Tibial artery (tissue), 4 donors: ENCODE measurements around the gene MCEMP1.

Source experiments
- DNase-seq, 2 donors: peaks; one replicate each; pipeline ENCODE4 v3.0.0-alpha.2; 2019
- H3K27ac ChIP-seq, 2 donors: fragments of 200-600 bp; sonication (generic) in 1 of 2; 1 replicate in 1 of 2; 2 replicates in 1 of 2; pipeline ENCODE4 v1.5.1; 2018 to 2019; ENCODE audit warnings: mild to moderate bottlenecking in 1 of 2
- H3K27me3 ChIP-seq, 2 donors: fragments of 200-600 bp; sonication (generic) in 1 of 2; one replicate each; pipeline versions ENCODE4 v1.5.1 to v1.6.0; 2016 to 2019
- H3K36me3 ChIP-seq, 3 donors: fragments of 200-600 bp; sonication (generic) in 2 of 3; one replicate each; pipeline ENCODE4 v1.5.1; 2016 to 2019; ENCODE audit warnings: mild to moderate bottlenecking in 2 of 3
- H3K4me1 ChIP-seq, 4 donors: fragments of 200-600 bp; sonication (generic) in 2 of 4; 1 replicate in 3 of 4; 2 replicates in 1 of 4; pipeline ENCODE4 v1.5.1; 2016 to 2019
- H3K4me3 ChIP-seq, 2 donors: fragments of 200-600 bp; sonication (generic) in 1 of 2; 1 replicate in 1 of 2; 2 replicates in 1 of 2; pipeline ENCODE4 v1.5.1; 2018 to 2019; ENCODE audit warnings: mild to moderate bottlenecking in 2 of 2
- H3K9me3 ChIP-seq, 3 donors: fragments of 200-600 bp; sonication (generic) in 1 of 3; one replicate each; pipeline ENCODE4 v1.5.1; 2016 to 2019
- CTCF ChIP-seq, 2 experiments: fragments of 200-600 bp in 1 of 2; fragments of 450-650 bp in 1 of 2; IDR thresholded peaks; one replicate each; pipeline ENCODE4 v1.5.1; 2017 to 2019; ENCODE audit warnings: antibody characterized with exemption in 2 of 2, mild to moderate bottlenecking in 1 of 2, moderate library complexity in 1 of 2
- intact Hi-C: fragments of 100-400 bp; cut with DNase I; formaldehyde crosslinking; loops from one replicate; pipeline ENCODE4 v1.15.0; 2023; ENCODE audit warnings: low total_unique reads

MCEMP1 gene

GRCh38 chr19:7658219-7658686 lies 18.6 kb upstream of the MCEMP1 start:
- Histone ChIP-seq H3K4me1 (no peaks in the 10 kb centered on the region), H3K9me3 (no peaks in the 10 kb centered on the region), H3K27ac (no peak overlapping the region), H3K4me3 (no peak overlapping the region), H3K36me3 (no peaks in the 10 kb centered on the region), H3K27me3 (peaks cover 0 to 24% of the 10 kb centered on the region in 2 donors)
- intact Hi-C loops = no loop called here
- TF ChIP-seq CTCF (IDR thresholded peaks at IDR 0.05) = no peak
- DNase-seq = no peak

GRCh38 chr19:7661744-7662538 lies 14.9 kb upstream of the MCEMP1 start:
- no peak for TF ChIP-seq CTCF (IDR thresholded peaks at IDR 0.05)
- Histone ChIP-seq H3K4me1 (no peaks in the 10 kb centered on the region), H3K27ac (no peak overlapping the region), H3K4me3 (no peak overlapping the region), H3K36me3 (no peaks in the 10 kb centered on the region), H3K9me3 (no peaks in the 10 kb centered on the region), H3K27me3 (peaks cover 0 to 29% of the 10 kb centered on the region in 2 donors)
- intact Hi-C loops = no loop called here
- no peak for DNase-seq

GRCh38 chr19:7662657-7663056 lies 14.2 kb upstream of the MCEMP1 start:
- intact Hi-C loops = no loop called here
- no peaks in the 10 kb centered on the region for H3K36me3 ChIP-seq
- no peaks in the 10 kb centered on the region for H3K4me1 ChIP-seq
- peaks cover 0 to 29% of the 10 kb centered on the region in 2 donors for H3K27me3 ChIP-seq
- no peak for TF ChIP-seq CTCF (IDR thresholded peaks at IDR 0.05)
- no peak for DNase-seq
- H3K27ac ChIP-seq = no peak overlapping the region
- H3K4me3 ChIP-seq = no peak overlapping the region
- H3K9me3 ChIP-seq = no peaks in the 10 kb centered on the region

GRCh38 chr19:7663706-7664105 lies 13.2 kb upstream of the MCEMP1 start:
- intact Hi-C loops = no loop called here

GRCh38 chr19:7665076-7665475 lies 11.8 kb upstream of the MCEMP1 start:
- intact Hi-C loops = no loop called here
- DNase-seq = no peak
- no peaks in the 10 kb centered on the region for H3K36me3 ChIP-seq
- peaks cover 0 to 1% (median 0%) of the 10 kb centered on the region in 4 donors for H3K4me1 ChIP-seq
- H3K9me3 ChIP-seq = no peaks in the 10 kb centered on the region
- H3K27me3 ChIP-seq = peaks cover 0 to 36% of the 10 kb centered on the region in 2 donors
- TF ChIP-seq CTCF (IDR thresholded peaks at IDR 0.05) = no peak
- H3K27ac ChIP-seq = no peak overlapping the region
- no peak overlapping the region for H3K4me3 ChIP-seq

More at GRCh38 chr19:7663706-7664105, 13.2 kb upstream of the MCEMP1 start:
- Histone ChIP-seq H3K9me3 (no peaks in the 10 kb centered on the region), H3K4me3 (no peak overlapping the region), H3K27me3 (peaks cover 0 to 31% of the 10 kb centered on the region in 2 donors), H3K4me1 (no peaks in the 10 kb centered on the region), H3K27ac (no peak overlapping the region), H3K36me3 (no peaks in the 10 kb centered on the region)
- no peak for TF ChIP-seq CTCF (IDR thresholded peaks at IDR 0.05)
- no peak for DNase-seq
